GM10248 (cell line): ENCODE data around the gene ZNF654.
"Not testable (repeated sequence)": the region's sequence is repeated elsewhere in the genome, so short reads cannot be mapped to it uniquely, and the experiment has no call there.

Experiments used
- CTCF ChIA-PET: fragments of 300-600 bp; sonication (Branson Sonifier 250); formaldehyde crosslinking; extraction: SDS; loops from one replicate; lab custom pipeline; 2021; ENCODE audit warnings: antibody characterized with exemption; lab: Yijun Ruan, JAX
- POLR2A ChIA-PET: fragments of 350-650 bp; sonication (Branson Sonifier 250); formaldehyde crosslinking; extraction: SDS; loops from one replicate; lab custom pipeline; 2020; ENCODE audit warnings: antibody characterized with exemption; lab: Yijun Ruan, JAX
- DNase-seq: peaks from one replicate; pipeline ENCODE4 v3.0.0; 2012; ENCODE audit errors: extremely low spot score
- TF ChIP-seq, protein P1 (sequence below): IDR thresholded peaks from 2 replicates; pipeline ENCODE4 v1.5.1; 2012; ENCODE audit warnings: mild to moderate bottlenecking, low read depth; ENCODE audit errors: extremely low read depth, missing control alignments, control extremely low read depth

Gene ZNF654

DNA sequence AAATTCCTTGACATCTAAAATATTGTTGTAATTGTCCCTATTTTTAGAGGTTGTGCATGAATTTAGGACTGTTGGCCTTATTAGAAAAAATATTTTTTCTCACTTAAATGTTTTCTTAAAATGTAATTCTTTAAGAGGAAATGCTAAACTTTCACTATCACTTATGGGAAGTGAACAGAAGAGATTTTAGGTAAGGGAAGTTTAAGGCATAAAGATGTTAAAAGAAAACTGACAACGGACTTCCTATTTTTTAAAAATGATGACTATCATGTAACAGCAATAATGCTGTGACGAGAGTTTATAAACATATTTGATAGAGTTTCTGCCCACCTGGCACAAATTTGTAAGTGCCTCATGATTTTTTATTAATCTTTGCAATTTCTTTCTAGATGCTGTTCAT is 93.8 kb downstream of the ZNF654 start:
- ChIA-PET POLR2A (interaction anchor here (1.1 kb wide), 1 partner anchor 94 kb away, joined by 4 read pairs; the partner anchor contains the start of gene CGGBP1), CTCF (interaction anchor here (2.2 kb wide), 1 partner anchor 39 kb away, joined by 6 read pairs; no protein-coding TSS in a partner anchor)
- TF ChIP-seq, protein P1, sequence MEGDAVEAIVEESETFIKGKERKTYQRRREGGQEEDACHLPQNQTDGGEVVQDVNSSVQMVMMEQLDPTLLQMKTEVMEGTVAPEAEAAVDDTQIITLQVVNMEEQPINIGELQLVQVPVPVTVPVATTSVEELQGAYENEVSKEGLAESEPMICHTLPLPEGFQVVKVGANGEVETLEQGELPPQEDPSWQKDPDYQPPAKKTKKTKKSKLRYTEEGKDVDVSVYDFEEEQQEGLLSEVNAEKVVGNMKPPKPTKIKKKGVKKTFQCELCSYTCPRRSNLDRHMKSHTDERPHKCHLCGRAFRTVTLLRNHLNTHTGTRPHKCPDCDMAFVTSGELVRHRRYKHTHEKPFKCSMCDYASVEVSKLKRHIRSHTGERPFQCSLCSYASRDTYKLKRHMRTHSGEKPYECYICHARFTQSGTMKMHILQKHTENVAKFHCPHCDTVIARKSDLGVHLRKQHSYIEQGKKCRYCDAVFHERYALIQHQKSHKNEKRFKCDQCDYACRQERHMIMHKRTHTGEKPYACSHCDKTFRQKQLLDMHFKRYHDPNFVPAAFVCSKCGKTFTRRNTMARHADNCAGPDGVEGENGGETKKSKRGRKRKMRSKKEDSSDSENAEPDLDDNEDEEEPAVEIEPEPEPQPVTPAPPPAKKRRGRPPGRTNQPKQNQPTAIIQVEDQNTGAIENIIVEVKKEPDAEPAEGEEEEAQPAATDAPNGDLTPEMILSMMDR, result no peak
- no peak for DNase-seq

DNA sequence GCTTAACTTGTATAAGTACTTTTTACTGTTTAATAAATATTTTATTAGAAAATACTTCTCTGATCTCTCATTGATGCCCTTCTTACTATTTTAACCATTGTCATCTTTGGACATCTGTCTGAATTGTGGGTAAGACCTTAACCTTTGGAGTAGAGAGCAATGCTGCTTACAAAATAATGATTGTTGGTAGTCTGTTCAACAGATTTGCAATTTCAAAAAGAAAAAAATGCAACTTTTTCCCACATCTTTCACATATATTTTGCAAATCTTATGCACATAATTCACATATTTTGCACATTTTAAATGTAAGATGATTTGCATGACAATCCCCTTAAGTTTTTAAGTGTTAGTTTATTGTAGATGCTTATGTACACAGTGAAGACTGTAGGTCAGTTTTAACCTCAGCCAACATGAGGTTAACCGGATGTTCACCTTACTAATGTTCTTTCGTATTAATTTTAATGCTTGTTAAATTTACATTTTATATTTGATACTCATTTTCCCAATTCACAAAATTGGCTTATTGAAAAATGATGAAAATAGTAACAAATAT is 107.4 kb downstream of the ZNF654 start:
- ChIA-PET CTCF (no interaction called here), POLR2A (interaction anchor here (0.6 kb wide), 1 partner anchor 36 kb away, joined by 3 read pairs; no protein-coding TSS in a partner anchor)
- DNase-seq, result no peak
- TF ChIP-seq, protein P1, result no peak

DNA sequence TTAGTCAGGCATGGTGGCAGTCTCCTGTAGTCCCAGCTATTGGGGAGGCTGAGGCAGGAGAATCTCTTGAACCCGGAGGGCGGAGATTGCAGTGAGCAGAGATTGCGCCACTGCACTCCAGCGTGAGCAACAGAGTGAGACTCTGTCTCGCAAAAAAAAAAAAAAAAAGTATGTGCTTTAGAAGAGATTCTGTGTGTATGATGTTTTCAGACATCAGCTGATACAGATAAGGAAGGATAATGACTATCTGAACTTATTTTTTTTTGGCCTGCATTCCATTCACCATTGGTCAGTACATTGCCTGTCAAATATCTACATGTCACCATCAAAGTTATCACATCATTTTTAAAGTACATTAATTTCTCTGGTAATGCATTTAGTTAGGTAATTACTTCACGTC is 108.1 kb downstream of the ZNF654 start:
- CTCF ChIA-PET, result interaction anchor here (1.0 kb wide), 1 partner anchor 13 kb away, joined by 4 read pairs; no protein-coding TSS in a partner anchor

DNA sequence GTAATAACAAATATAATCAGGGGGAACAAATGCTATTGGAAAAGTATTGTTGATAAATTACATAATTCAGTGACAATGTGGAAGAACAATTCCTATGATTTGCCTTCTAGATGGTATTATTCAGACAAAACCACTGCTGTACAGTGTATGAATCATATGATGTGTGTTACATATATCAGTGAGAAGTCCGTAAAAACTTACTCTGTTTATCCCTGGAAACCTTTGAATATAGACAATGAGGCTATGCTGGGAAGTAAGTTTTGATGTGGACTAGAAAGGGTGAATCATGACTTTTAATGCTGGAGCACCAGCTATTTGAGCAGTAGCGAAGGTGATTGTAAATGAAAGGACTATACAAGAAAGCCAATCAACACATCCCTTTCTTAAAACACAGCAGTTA is 108.6 kb downstream of the ZNF654 start:
- ChIA-PET CTCF (interaction anchor here (1.0 to 1.7 kb wide), 2 partner anchors 10 to 12 kb away, joined by 3 to 4 read pairs; no protein-coding TSS in a partner anchor), POLR2A (no interaction called here)
- no peak for DNase-seq
- TF ChIP-seq, protein P1, result no peak

More for the DNA sequence above, 108.1 kb downstream of the ZNF654 start:
- POLR2A ChIA-PET, result interaction anchor here (0.6 kb wide), 1 partner anchor 36 kb away, joined by 3 read pairs; no protein-coding TSS in a partner anchor
- TF ChIP-seq, protein P1, result no peak
- DNase-seq, result no peak

DNA sequence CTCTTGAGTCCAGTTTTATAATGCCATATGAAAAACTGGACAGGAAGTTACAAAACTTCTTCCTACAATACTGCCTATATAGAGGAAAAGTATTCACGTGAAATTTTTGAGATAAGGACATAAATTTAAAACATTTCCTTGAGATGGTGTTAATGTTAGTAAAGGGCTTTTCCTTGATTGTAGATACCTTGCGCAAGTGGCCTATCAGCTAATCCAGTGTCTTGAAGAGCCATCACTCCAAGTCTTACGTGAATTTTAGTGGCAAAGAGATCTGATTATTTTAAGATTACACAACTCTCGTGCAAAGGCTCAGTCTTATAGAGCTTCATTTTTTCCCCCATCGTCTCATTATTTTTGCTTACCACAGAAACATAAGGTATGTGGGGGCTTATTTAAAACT is 109.1 kb downstream of the ZNF654 start:
- CTCF ChIA-PET, result interaction anchor here (1.0 to 1.7 kb wide), 2 partner anchors 10 to 12 kb away, joined by 3 to 4 read pairs; no protein-coding TSS in a partner anchor
- TF ChIP-seq, protein P1, result no peak
- POLR2A ChIA-PET, result no interaction called here
- no peak for DNase-seq

DNA sequence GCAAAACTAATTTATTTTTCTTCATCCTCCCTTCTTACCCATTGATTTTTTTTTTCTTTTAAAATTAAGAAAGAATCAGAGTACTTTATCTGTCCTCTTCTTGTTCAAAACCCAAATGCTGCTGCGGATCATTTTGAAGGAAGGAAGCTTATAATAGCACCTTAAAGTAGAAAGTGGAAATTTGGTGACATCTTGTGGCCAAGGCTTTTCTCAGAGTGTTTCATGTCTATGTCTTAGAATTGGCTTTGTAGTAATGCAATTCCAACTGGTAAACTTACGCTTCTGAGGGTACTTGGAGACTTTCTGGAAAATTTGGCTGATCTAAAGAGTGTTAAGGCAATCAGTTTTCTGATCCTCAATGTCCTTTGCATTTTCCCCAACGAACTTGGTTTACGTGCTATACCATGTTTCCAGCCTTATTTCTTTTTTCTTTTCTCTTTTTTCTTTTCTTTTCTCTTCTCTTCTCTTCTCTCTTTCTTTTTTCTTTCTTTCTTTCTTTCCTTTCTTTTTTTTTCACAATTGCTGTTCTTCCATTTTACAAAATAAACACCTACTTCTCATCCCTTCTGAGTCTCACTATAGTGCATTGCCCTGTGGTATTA is 121.4 kb downstream of the ZNF654 start:
- DNase-seq, result peak; percentile 41
- ChIA-PET POLR2A (no interaction called here), CTCF (interaction anchor here (1.0 to 2.3 kb wide), 6 partner anchors 9 to 830 kb away, joined by 3 to 7 read pairs (median 4); no protein-coding TSS in a partner anchor)
- TF ChIP-seq, protein P1, result peak; percentile 50

DNA sequence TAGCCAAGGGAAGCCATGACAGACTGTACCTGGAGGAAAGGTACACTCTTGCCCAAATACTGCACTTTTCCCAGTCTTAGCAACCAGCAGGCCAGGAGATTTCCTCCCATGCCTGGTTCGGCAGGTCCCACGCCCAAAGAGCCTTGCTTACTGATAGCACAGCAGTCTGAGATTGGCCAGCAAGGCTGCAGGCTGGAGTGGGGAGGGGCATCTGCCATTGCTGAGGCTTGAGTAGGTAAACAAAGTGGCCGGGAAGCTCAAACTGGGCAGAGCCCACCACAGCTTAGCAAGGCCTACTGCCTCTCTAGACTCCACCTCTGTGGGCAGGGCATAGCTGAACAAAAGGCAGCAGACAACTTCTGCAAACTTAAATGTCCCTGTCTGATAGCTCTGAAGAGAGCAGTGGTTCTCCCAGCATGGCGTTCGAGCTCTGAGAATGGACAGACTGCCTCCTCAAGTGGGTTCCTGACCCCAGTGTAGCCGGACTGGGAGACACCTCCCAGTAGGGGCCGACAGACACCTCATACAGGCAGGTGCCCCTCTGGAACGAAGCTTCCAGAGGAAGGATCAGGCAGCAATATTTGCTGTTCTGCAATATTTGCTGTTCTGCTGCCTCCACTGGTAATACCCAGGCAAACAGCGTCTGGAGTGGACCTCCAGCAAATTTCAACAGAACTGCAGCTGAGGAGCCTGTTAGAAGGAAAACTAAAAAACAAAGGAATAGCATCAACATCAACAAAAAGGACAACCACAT is 123.3 kb downstream of the ZNF654 start:
- CTCF ChIA-PET, DNase-seq, POLR2A ChIA-PET: not testable (repeated sequence)
